Neural progenitor cell (in vitro differentiated cells): ENCODE results near the gene SNAP25. TPM values are rescaled to one million over a fixed set of nuclear protein-coding genes. Genes with fewer than 3 reads are reported as not detected.

ENCODE experiments used
- DNase-seq: peaks from one replicate; pipeline ENCODE4 v3.0.0-alpha.2; 2016; ENCODE audit warnings: low spot score
- H2AFZ ChIP-seq: fragments of 200-600 bp; sonication (generic); replicated peaks from 2 replicates; pipeline ENCODE4 v1.6.1; 2016; ENCODE audit warnings: antibody characterized with exemption
- H3F3A ChIP-seq: fragments of 200-600 bp; sonication (generic); 2 replicates; pipeline ENCODE4 v1.6.1; 2016; ENCODE audit warnings: antibody characterized with exemption, low read depth
- H3K27ac ChIP-seq: fragments of 200-600 bp; sonication (generic); 2 replicates; pipeline ENCODE4 v1.5.1; 2016; ENCODE audit warnings: mild to moderate bottlenecking
- H3K27me3 ChIP-seq: fragments of 200-600 bp; sonication (generic); 2 replicates; pipeline ENCODE4 v1.6.1; 2016; ENCODE audit warnings: mild to moderate bottlenecking, moderate library complexity
- H3K36me3 ChIP-seq: fragments of 200-600 bp; sonication (generic); 2 replicates; pipeline ENCODE4 v1.5.1; 2016
- H3K4me1 ChIP-seq: fragments of 200-600 bp; sonication (generic); 2 replicates; pipeline ENCODE4 v1.6.1; 2016; ENCODE audit warnings: mixed run types
- H3K4me2 ChIP-seq: fragments of 200-600 bp; sonication (generic); 2 replicates; pipeline ENCODE4 v1.6.1; 2016
- H3K4me3 ChIP-seq: fragments of 200-600 bp; sonication (generic); 2 replicates; pipeline ENCODE4 v1.5.1; 2016
- H3K79me2 ChIP-seq: fragments of 200-600 bp; sonication (generic); 2 replicates; pipeline ENCODE4 v1.6.1; 2016; ENCODE audit warnings: low read depth
- H3K9ac ChIP-seq: fragments of 200-600 bp; sonication (generic); 2 replicates; pipeline ENCODE4 v1.6.1; 2016
- H3K9me3 ChIP-seq: fragments of 200-600 bp; sonication (generic); 2 replicates; pipeline ENCODE4 v1.5.1; 2016; ENCODE audit warnings: low read depth
- H4K20me1 ChIP-seq: fragments of 200-600 bp; sonication (generic); 2 replicates; pipeline ENCODE4 v1.6.1; 2016; ENCODE audit warnings: low read depth
- H3K27ac Mint-ChIP-seq: 3 replicates; pipeline ENCODE4 v1.8.0; 2021; ENCODE audit warnings: mixed read lengths
- H3K27me3 Mint-ChIP-seq: 2 replicates; pipeline ENCODE4 v1.8.0; 2022; ENCODE audit warnings: low read depth, mild to moderate bottlenecking, inconsistent platforms, moderate library complexity, mixed read lengths; ENCODE audit not compliant: insufficient read depth
- H3K36me3 Mint-ChIP-seq: 3 replicates; pipeline ENCODE4 v1.8.0; 2021; ENCODE audit warnings: mixed read lengths
- H3K4me1 Mint-ChIP-seq: 3 replicates; pipeline ENCODE4 v1.8.0; 2021; ENCODE audit warnings: mixed read lengths
- H3K4me3 Mint-ChIP-seq: 3 replicates; pipeline ENCODE4 v1.8.0; 2021; ENCODE audit warnings: mild to moderate bottlenecking, moderate library complexity, mixed read lengths
- H3K9me3 Mint-ChIP-seq: 3 replicates; pipeline ENCODE4 v1.8.0; 2020; ENCODE audit warnings: mixed read lengths
- CTCF ChIP-seq: fragments of 200-600 bp; sonication (generic); IDR thresholded peaks from 2 replicates; pipeline ENCODE4 v1.5.1; 2017; ENCODE audit warnings: antibody characterized with exemption, mild to moderate bottlenecking
- EZH2 ChIP-seq: fragments of 200-600 bp; sonication (generic); IDR thresholded peaks from 2 replicates; pipeline ENCODE4 v1.6.1; 2017; ENCODE audit warnings: antibody characterized with exemption, mild to moderate bottlenecking, moderate library complexity
- EZH2phosphoT487 ChIP-seq: fragments of 200-600 bp; sonication (generic); IDR thresholded peaks from 2 replicates; pipeline ENCODE4 v1.6.1; 2017; ENCODE audit warnings: antibody characterized with exemption
- total RNA-seq: library from RNA; depleted of rRNA; stranded (reverse); fragments of >200 nt; gene quantifications from 2 replicates; pipeline ENCODE4 v1.2.3, GENCODE V29; 2015; ENCODE audit warnings: low replicate concordance

SNAP25 gene
- total RNA-seq, 1 donor from 2014 or later, result not detected

- H3K27me3 ChIP-seq, result no peaks in the 10 kb centered on the region
- no peaks in the 10 kb centered on the region for H3K36me3 ChIP-seq
- Mint-ChIP-seq H3K4me3 (no peak overlapping the region), H3K9me3 (no peaks in the 10 kb centered on the region), H3K27me3 (no peaks in the 10 kb centered on the region), H3K4me1 (no peaks in the 10 kb centered on the region), H3K36me3 (no peaks in the 10 kb centered on the region), H3K27ac (no peak overlapping the region)
- H3K27ac ChIP-seq, result no peak overlapping the region
- H3K4me3 ChIP-seq, result no peak overlapping the region
- H3K79me2 ChIP-seq, result no peaks in the 10 kb centered on the region
- no peak overlapping the region for H2AFZ ChIP-seq
- no peaks in the 10 kb centered on the region for H3K9me3 ChIP-seq
- no peaks in the 10 kb centered on the region for H4K20me1 ChIP-seq
- H3K4me1 ChIP-seq, result no peaks in the 10 kb centered on the region
- DNase-seq, result no peak
- no peak overlapping the region for H3K4me2 ChIP-seq
- no peak overlapping the region for H3K9ac ChIP-seq
- H3F3A ChIP-seq, result no peaks in the 10 kb centered on the region
- TF ChIP-seq EZH2phosphoT487 (no peak), CTCF (no peak), EZH2 (no peak)
Observed at GRCh38 chr20:10200330-10200729, 18.3 kb upstream of the SNAP25 start.

GRCh38 chr20:10201321-10201870, 17.2 kb upstream of the SNAP25 start:
- Histone ChIP-seq H4K20me1 (no peaks in the 10 kb centered on the region), H3K27ac (no peak overlapping the region), H3K4me2 (no peak overlapping the region), H3K9ac (no peak overlapping the region), H3K27me3 (no peaks in the 10 kb centered on the region), H2AFZ (no peak overlapping the region), H3K4me3 (no peak overlapping the region), H3K79me2 (no peaks in the 10 kb centered on the region), H3K9me3 (no peaks in the 10 kb centered on the region), H3K36me3 (no peaks in the 10 kb centered on the region), H3F3A (no peaks in the 10 kb centered on the region), H3K4me1 (no peaks in the 10 kb centered on the region)
- Mint-ChIP-seq H3K27ac (no peak overlapping the region), H3K4me3 (no peak overlapping the region), H3K9me3 (no peaks in the 10 kb centered on the region), H3K36me3 (no peaks in the 10 kb centered on the region), H3K27me3 (no peaks in the 10 kb centered on the region), H3K4me1 (no peaks in the 10 kb centered on the region)
- TF ChIP-seq CTCF, result no peak
- TF ChIP-seq EZH2, result no peak
- DNase-seq, result no peak

GRCh38 chr20:10209091-10209490, 9.5 kb upstream of the SNAP25 start:
- no peaks in the 10 kb centered on the region for H3K79me2 ChIP-seq
- no peak overlapping the region for H2AFZ ChIP-seq
- Mint-ChIP-seq H3K9me3 (no peaks in the 10 kb centered on the region), H3K4me1 (no peaks in the 10 kb centered on the region), H3K27me3 (no peaks in the 10 kb centered on the region), H3K4me3 (no peak overlapping the region), H3K27ac (no peak overlapping the region), H3K36me3 (no peaks in the 10 kb centered on the region)
- no peaks in the 10 kb centered on the region for H4K20me1 ChIP-seq
- no peaks in the 10 kb centered on the region for H3K9me3 ChIP-seq
- no peaks in the 10 kb centered on the region for H3K4me1 ChIP-seq
- H3K4me3 ChIP-seq, result no peak overlapping the region
- no peak for DNase-seq
- H3K27me3 ChIP-seq, result peaks cover 2% of the 10 kb centered on the region
- no peak for TF ChIP-seq EZH2phosphoT487
- TF ChIP-seq CTCF, result no peak
- no peak for TF ChIP-seq EZH2
- no peak overlapping the region for H3K4me2 ChIP-seq
- no peaks in the 10 kb centered on the region for H3F3A ChIP-seq
- no peaks in the 10 kb centered on the region for H3K36me3 ChIP-seq
- no peak overlapping the region for H3K9ac ChIP-seq
- no peak overlapping the region for H3K27ac ChIP-seq
